Esophagus squamous epithelium (tissue), 4 donors: ENCODE measurements around the gene LCE3A.

Experiments used
- POLR2A ChIP-seq, 4 donors: fragments of 450-650 bp; IDR thresholded peaks; one replicate each; pipeline ENCODE4 v1.6.1; 2017; ENCODE audit warnings: antibody characterized with exemption in 4 of 4, mild to moderate bottlenecking in 4 of 4, moderate library complexity in 3 of 4
- TF ChIP-seq, protein P1 (sequence below), 6 experiments: fragments of 450-650 bp in 4 of 6; fragments of 200-600 bp in 2 of 6; sonication (generic) in 2 of 6; IDR thresholded peaks; one replicate each; pipeline ENCODE4 v1.5.1; 2016 to 2019; ENCODE audit warnings: antibody characterized with exemption in 6 of 6, mild to moderate bottlenecking in 4 of 6, moderate library complexity in 4 of 6

- TF ChIP-seq, protein P1, sequence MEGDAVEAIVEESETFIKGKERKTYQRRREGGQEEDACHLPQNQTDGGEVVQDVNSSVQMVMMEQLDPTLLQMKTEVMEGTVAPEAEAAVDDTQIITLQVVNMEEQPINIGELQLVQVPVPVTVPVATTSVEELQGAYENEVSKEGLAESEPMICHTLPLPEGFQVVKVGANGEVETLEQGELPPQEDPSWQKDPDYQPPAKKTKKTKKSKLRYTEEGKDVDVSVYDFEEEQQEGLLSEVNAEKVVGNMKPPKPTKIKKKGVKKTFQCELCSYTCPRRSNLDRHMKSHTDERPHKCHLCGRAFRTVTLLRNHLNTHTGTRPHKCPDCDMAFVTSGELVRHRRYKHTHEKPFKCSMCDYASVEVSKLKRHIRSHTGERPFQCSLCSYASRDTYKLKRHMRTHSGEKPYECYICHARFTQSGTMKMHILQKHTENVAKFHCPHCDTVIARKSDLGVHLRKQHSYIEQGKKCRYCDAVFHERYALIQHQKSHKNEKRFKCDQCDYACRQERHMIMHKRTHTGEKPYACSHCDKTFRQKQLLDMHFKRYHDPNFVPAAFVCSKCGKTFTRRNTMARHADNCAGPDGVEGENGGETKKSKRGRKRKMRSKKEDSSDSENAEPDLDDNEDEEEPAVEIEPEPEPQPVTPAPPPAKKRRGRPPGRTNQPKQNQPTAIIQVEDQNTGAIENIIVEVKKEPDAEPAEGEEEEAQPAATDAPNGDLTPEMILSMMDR (IDR thresholded peaks at IDR 0.05) = no peak
- TF ChIP-seq POLR2A (IDR thresholded peaks at IDR 0.05) = no peak
These were observed 42.5 kb downstream of the LCE3A start, which contains the start of gene LCE3D for GRCh38 chr1:152580433-152580832.
